ENCODE results near the gene COL26A1.
A peak's percentile ranks its signal among the peaks of the same experiment; 100 is the strongest.

DNA sequence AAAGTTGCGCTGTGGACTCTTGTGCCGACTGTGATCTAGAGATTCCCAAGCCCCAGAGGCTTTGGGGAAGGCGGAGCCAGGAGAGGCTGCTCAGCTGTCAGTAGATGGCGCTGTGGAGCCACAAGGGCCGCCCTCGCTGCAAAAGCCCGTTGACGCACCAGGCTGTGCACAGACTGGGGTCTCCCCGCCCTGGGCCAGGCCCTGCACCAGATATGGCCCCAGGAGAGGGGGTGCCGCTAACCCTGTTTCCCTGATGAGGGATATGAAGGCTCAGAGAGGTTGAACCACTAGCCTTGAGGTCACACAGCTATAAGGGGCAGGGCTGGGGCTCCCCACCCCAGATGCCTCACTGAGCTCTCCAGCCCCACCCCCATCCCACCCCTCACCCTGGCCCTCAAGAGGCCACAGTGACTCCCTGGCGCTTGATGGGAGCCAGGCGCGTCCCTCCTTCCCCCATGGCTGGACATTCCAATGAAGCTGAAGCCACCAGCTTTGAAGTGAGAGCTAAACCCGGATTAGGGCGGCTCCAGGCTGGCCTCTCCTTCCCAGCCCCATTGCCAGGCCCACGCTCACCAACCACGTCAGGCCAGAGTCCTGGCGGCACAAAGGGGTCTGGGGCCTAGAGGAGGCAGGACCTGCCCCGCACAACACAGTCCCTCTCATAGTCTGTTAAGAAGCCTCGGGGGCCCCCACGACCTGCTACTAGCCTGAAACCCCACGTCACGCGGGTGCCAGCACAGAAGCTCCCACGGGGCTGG, 240.0 kb downstream of the COL26A1 start:
- no peak for TF ChIP-seq EZH2 (IDR thresholded peaks at IDR 0.05; ENCODE audit: low read length, unreplicated experiment)
- TF ChIP-seq, protein P1, sequence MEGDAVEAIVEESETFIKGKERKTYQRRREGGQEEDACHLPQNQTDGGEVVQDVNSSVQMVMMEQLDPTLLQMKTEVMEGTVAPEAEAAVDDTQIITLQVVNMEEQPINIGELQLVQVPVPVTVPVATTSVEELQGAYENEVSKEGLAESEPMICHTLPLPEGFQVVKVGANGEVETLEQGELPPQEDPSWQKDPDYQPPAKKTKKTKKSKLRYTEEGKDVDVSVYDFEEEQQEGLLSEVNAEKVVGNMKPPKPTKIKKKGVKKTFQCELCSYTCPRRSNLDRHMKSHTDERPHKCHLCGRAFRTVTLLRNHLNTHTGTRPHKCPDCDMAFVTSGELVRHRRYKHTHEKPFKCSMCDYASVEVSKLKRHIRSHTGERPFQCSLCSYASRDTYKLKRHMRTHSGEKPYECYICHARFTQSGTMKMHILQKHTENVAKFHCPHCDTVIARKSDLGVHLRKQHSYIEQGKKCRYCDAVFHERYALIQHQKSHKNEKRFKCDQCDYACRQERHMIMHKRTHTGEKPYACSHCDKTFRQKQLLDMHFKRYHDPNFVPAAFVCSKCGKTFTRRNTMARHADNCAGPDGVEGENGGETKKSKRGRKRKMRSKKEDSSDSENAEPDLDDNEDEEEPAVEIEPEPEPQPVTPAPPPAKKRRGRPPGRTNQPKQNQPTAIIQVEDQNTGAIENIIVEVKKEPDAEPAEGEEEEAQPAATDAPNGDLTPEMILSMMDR (conservative IDR thresholded peaks at IDR 0.05; ENCODE audit: low read depth, low read length), result peak; percentile 90

Data from PC-3 (cell line).